ENCODE results near the gene PF4V1. TPM values are rescaled to one million over a fixed set of nuclear protein-coding genes. Genes with fewer than 3 reads are reported as not detected.
A peak's percentile ranks its signal among the peaks of the same experiment; 100 is the strongest.

The PF4V1 gene
- total RNA-seq, 1 donor from 2014 or later, result not detected

DNA sequence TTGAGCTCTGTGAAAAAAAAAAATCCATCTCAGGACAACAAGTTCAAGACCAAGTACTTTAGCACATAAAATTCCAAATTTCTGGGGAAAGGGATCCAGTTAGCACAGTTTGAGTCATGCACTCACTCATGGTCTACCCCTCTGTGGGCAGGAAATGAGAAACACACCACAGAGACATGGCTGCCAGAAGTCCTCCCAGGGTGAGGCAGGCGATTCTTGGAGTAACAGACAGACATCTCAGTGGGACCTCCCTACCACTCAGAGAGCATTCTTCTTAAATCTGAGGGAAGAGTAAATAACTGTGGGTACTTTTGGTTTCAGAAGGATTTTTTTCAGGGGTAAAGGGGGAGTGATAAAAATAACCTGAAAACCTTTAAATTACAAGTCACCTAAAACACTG is 30.2 kb downstream of the PF4V1 start:
- H3K9me3 ChIP-seq (ENCODE audit: insufficient read depth, low read depth, low read length), result no peaks in the 10 kb centered on the region
- peak; percentile 78 for FAIRE-seq
- DNase-seq (ENCODE audit: low read depth), result peak; percentile 84
- Mint-ChIP-seq H3K27ac (ENCODE audit: unreplicated experiment) (peak overlapping the region; percentile 89), H3K27me3 (ENCODE audit: low read depth, unreplicated experiment) (no peaks in the 10 kb centered on the region), H3K9me3 (ENCODE audit: unreplicated experiment) (no peaks in the 10 kb centered on the region), H3K4me1 (ENCODE audit: low read depth, unreplicated experiment) (peaks cover 20% of the 10 kb centered on the region), H3K4me3 (ENCODE audit: unreplicated experiment) (no peak overlapping the region), H3K36me3 (ENCODE audit: low read depth, unreplicated experiment) (no peaks in the 10 kb centered on the region)
- H3K4me2 ChIP-seq (ENCODE audit: low read length), result peak overlapping the region; percentile 53
- peaks cover 13% of the 10 kb centered on the region for H3K4me1 ChIP-seq (ENCODE audit: insufficient read depth, low read length)
- no peak overlapping the region for H3K4me3 ChIP-seq (ENCODE audit: insufficient read depth, low read depth, low read length)
- TF ChIP-seq CTCF (IDR thresholded peaks at IDR 0.05; ENCODE audit: insufficient read depth, low read depth, low read length), result no peak
- no peak for TF ChIP-seq EZH2 (IDR thresholded peaks at IDR 0.05; ENCODE audit: insufficient read depth, low read length)
- H3K27ac ChIP-seq (ENCODE audit: low read depth, low read length), result peak overlapping the region; percentile 10
- no peaks in the 10 kb centered on the region for H3K36me3 ChIP-seq (ENCODE audit: insufficient read depth, low read length)
- no peaks in the 10 kb centered on the region for H3K27me3 ChIP-seq (ENCODE audit: insufficient read depth, low read length)
- H3K9ac ChIP-seq (ENCODE audit: low read length), result no peak overlapping the region
- H4K20me1 ChIP-seq (ENCODE audit: insufficient read depth, low read length), result no peaks in the 10 kb centered on the region
- no peak overlapping the region for H2AFZ ChIP-seq (ENCODE audit: low read depth, low read length)
- H3K79me2 ChIP-seq (ENCODE audit: insufficient read depth, low read length), result no peaks in the 10 kb centered on the region

DNA sequence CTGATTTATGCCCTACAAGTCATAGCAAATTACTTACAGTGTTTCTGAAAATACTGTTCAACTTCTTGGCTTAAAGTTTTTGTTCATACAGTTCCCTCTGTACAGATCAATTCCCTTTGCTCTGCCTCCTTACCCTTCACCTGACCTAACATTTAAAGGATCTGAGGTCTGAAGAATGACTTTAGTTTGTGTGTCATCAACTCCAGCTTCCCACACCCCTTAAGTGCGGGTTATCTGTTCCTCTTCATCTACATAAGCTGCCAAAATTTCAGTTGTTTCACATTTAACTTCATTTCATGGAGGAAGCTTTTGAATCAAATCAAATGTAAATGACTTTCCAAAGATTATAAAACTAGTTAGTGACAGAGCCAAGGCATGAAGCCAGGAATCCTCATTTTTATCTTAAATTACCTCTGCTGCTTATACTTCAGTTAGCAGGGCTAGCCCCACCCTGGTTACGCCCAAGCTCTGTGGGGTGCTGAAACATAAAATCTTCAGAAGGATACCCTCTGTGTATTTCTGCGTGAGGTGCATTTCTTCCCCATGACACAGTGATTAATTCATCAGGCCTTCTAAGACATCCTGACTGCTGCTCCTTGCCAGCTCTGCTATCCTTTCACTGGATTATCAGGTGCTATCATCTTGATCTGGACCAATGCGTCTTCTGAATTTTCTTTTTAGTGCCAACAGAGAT is 32.6 kb downstream of the PF4V1 start:
- Histone ChIP-seq H3K79me2 (ENCODE audit: insufficient read depth, low read length) (no peaks in the 10 kb centered on the region), H3K4me1 (ENCODE audit: insufficient read depth, low read length) (peaks cover 13% of the 10 kb centered on the region), H2AFZ (ENCODE audit: low read depth, low read length) (no peak overlapping the region), H4K20me1 (ENCODE audit: insufficient read depth, low read length) (no peaks in the 10 kb centered on the region), H3K36me3 (ENCODE audit: insufficient read depth, low read length) (no peaks in the 10 kb centered on the region), H3K4me2 (ENCODE audit: low read length) (peak overlapping the region; percentile 30), H3K9ac (ENCODE audit: low read length) (no peak overlapping the region), H3K27ac (ENCODE audit: low read depth, low read length) (no peak overlapping the region), H3K27me3 (ENCODE audit: insufficient read depth, low read length) (no peaks in the 10 kb centered on the region), H3K9me3 (ENCODE audit: insufficient read depth, low read depth, low read length) (no peaks in the 10 kb centered on the region), H3K4me3 (ENCODE audit: insufficient read depth, low read depth, low read length) (no peak overlapping the region)
- DNase-seq (ENCODE audit: low read depth), result peak; percentile 31
- FAIRE-seq, result peak; percentile 82
- H3K27me3 Mint-ChIP-seq (ENCODE audit: low read depth, unreplicated experiment), result no peaks in the 10 kb centered on the region
- no peaks in the 10 kb centered on the region for H3K9me3 Mint-ChIP-seq (ENCODE audit: unreplicated experiment)
- no peak for TF ChIP-seq CTCF (IDR thresholded peaks at IDR 0.05; ENCODE audit: insufficient read depth, low read depth, low read length)
- no peak for TF ChIP-seq EZH2 (IDR thresholded peaks at IDR 0.05; ENCODE audit: insufficient read depth, low read length)
- peaks cover 20% of the 10 kb centered on the region for H3K4me1 Mint-ChIP-seq (ENCODE audit: low read depth, unreplicated experiment)
- H3K27ac Mint-ChIP-seq (ENCODE audit: unreplicated experiment), result no peak overlapping the region
- no peak overlapping the region for H3K4me3 Mint-ChIP-seq (ENCODE audit: unreplicated experiment)
- H3K36me3 Mint-ChIP-seq (ENCODE audit: low read depth, unreplicated experiment), result no peaks in the 10 kb centered on the region

GRCh38 chr4:73891326-73891725 is 38.2 kb downstream of the PF4V1 start:
- Mint-ChIP-seq H3K36me3 (ENCODE audit: low read depth, unreplicated experiment) (peaks cover 2% of the 10 kb centered on the region), H3K27ac (ENCODE audit: unreplicated experiment) (no peak overlapping the region), H3K4me3 (ENCODE audit: unreplicated experiment) (no peak overlapping the region), H3K4me1 (ENCODE audit: low read depth, unreplicated experiment) (peaks cover 7% of the 10 kb centered on the region), H3K27me3 (ENCODE audit: low read depth, unreplicated experiment) (no peaks in the 10 kb centered on the region), H3K9me3 (ENCODE audit: unreplicated experiment) (no peaks in the 10 kb centered on the region)
- FAIRE-seq (no peak), DNase-seq (ENCODE audit: low read depth) (no peak)
- H3K79me2 ChIP-seq (ENCODE audit: insufficient read depth, low read length), result no peaks in the 10 kb centered on the region
- H3K27ac ChIP-seq (ENCODE audit: low read depth, low read length), result no peak overlapping the region
- no peaks in the 10 kb centered on the region for H3K9me3 ChIP-seq (ENCODE audit: insufficient read depth, low read depth, low read length)
- no peaks in the 10 kb centered on the region for H3K36me3 ChIP-seq (ENCODE audit: insufficient read depth, low read length)
- H3K4me1 ChIP-seq (ENCODE audit: insufficient read depth, low read length), result no peaks in the 10 kb centered on the region
- no peak overlapping the region for H2AFZ ChIP-seq (ENCODE audit: low read depth, low read length)
- peaks cover 5% of the 10 kb centered on the region for H3K27me3 ChIP-seq (ENCODE audit: insufficient read depth, low read length)
- TF ChIP-seq CTCF (IDR thresholded peaks at IDR 0.05; ENCODE audit: insufficient read depth, low read depth, low read length) (no peak), EZH2 (IDR thresholded peaks at IDR 0.05; ENCODE audit: insufficient read depth, low read length) (no peak)
- H3K9ac ChIP-seq (ENCODE audit: low read length), result no peak overlapping the region
- H3K4me3 ChIP-seq (ENCODE audit: insufficient read depth, low read depth, low read length), result no peak overlapping the region
- no peak overlapping the region for H3K4me2 ChIP-seq (ENCODE audit: low read length)
- no peaks in the 10 kb centered on the region for H4K20me1 ChIP-seq (ENCODE audit: insufficient read depth, low read length)
